Parathyroid adenoma (tissue), 2 donors: ENCODE data around the gene KRAS.

ENCODE experiments used
- H2AFZ ChIP-seq: fragments of 300-600 bp; sonication (generic); one replicate; pipeline ENCODE4 v1.7.0; 2017; ENCODE audit warnings: antibody characterized with exemption, mild to moderate bottlenecking
- H3K27ac ChIP-seq: fragments of 300-600 bp; sonication (generic); one replicate; pipeline ENCODE4 v1.7.0; 2017
- H3K27me3 ChIP-seq: fragments of 300-600 bp; sonication (generic); one replicate; pipeline ENCODE4 v1.7.0; 2017; ENCODE audit warnings: low read length; ENCODE audit not compliant: control insufficient read depth, insufficient read depth
- H3K36me3 ChIP-seq: fragments of 300-600 bp; sonication (generic); one replicate; pipeline ENCODE4 v1.7.0; 2017; ENCODE audit warnings: low read length; ENCODE audit not compliant: control insufficient read depth, insufficient read depth
- H3K4me1 ChIP-seq: fragments of 300-600 bp; sonication (generic); one replicate; pipeline ENCODE4 v1.7.0; 2017; ENCODE audit warnings: control low read depth
- H3K4me2 ChIP-seq: fragments of 300-600 bp; sonication (generic); one replicate; pipeline ENCODE4 v1.7.0; 2017; ENCODE audit warnings: low read length
- H3K4me3 ChIP-seq: fragments of 300-600 bp; sonication (generic); one replicate; pipeline ENCODE4 v1.7.0; 2017; ENCODE audit warnings: low read depth, low read length
- H3K79me2 ChIP-seq: fragments of 300-600 bp; sonication (generic); one replicate; pipeline ENCODE4 v1.7.0; 2017; ENCODE audit warnings: control low read depth
- H3K9ac ChIP-seq: fragments of 300-600 bp; sonication (generic); one replicate; pipeline ENCODE4 v1.7.0; 2017; ENCODE audit warnings: mild to moderate bottlenecking
- H3K9me3 ChIP-seq: fragments of 300-600 bp; sonication (generic); one replicate; pipeline ENCODE4 v1.7.0; 2017; ENCODE audit warnings: low read length; ENCODE audit not compliant: control insufficient read depth
- CTCF ChIP-seq: fragments of 300-600 bp; sonication (generic); IDR thresholded peaks from one replicate; pipeline ENCODE4 v1.7.0; 2017; ENCODE audit warnings: antibody characterized with exemption, mild to moderate bottlenecking
- donor health status: primary hyperparathyroidism.

The KRAS gene

GRCh38 chr12:25195056-25195971, 55.4 kb downstream of the KRAS start, which contains the start of the genes DNAI7 and ETFRF1:
Gene DNAI7 (minus strand): TSS chr12:25195160. CDS start chr12:25195078, 82 bp downstream.
Gene ETFRF1 (plus strand): TSS chr12:25195237. CDS start chr12:25203957, 8,720 bp downstream.
- Histone ChIP-seq H3K4me1 (peaks cover 5% of the 10 kb centered on the region), H2AFZ (peak within 1 kb of the TSS; percentile 94), H3K79me2 (peaks cover 9% of the 10 kb centered on the region), H3K27ac (peak within 1 kb of the TSS; percentile 97), H3K4me3 (peak within 1 kb of the TSS; percentile 93), H3K4me2 (peak within 1 kb of the TSS; percentile 76), H3K9me3 (no peaks in the 10 kb centered on the region), H3K9ac (peak within 1 kb of the TSS; percentile 97), H3K27me3 (no peaks in the 10 kb centered on the region), H3K36me3 (no peaks in the 10 kb centered on the region)
- no peak for TF ChIP-seq CTCF

GRCh38 chr12:25194722-25195055, 56.0 kb downstream of the KRAS start:
- peaks cover 9% of the 10 kb centered on the region for H3K79me2 ChIP-seq
- H3K27ac ChIP-seq, result peak overlapping the region; percentile 97
- H3K4me2 ChIP-seq, result peak overlapping the region; percentile 76
- H3K36me3 ChIP-seq, result no peaks in the 10 kb centered on the region
- H3K9ac ChIP-seq, result peak overlapping the region; percentile 16
- no peak for TF ChIP-seq CTCF
- no peaks in the 10 kb centered on the region for H3K27me3 ChIP-seq
- peaks cover 5% of the 10 kb centered on the region for H3K4me1 ChIP-seq
- H3K4me3 ChIP-seq, result peak overlapping the region; percentile 93
- peak overlapping the region; percentile 94 for H2AFZ ChIP-seq
- no peaks in the 10 kb centered on the region for H3K9me3 ChIP-seq

- Histone ChIP-seq H3K79me2 (peaks cover 9% of the 10 kb centered on the region), H3K27ac (peak overlapping the region; percentile 97), H3K4me1 (peaks cover 5% of the 10 kb centered on the region), H3K9ac (no peak overlapping the region), H3K36me3 (no peaks in the 10 kb centered on the region), H2AFZ (peak overlapping the region; percentile 94), H3K27me3 (no peaks in the 10 kb centered on the region), H3K4me2 (peak overlapping the region; percentile 76), H3K9me3 (no peaks in the 10 kb centered on the region), H3K4me3 (peak overlapping the region; percentile 93)
- no peak for TF ChIP-seq CTCF
These were observed 56.5 kb downstream of the KRAS start for GRCh38 chr12:25194214-25194613.

GRCh38 chr12:25190793-25191192, 59.9 kb downstream of the KRAS start:
- Histone ChIP-seq H3K9ac (no peak overlapping the region), H3K79me2 (peaks cover 9% of the 10 kb centered on the region), H3K9me3 (no peaks in the 10 kb centered on the region), H3K4me2 (no peak overlapping the region), H3K4me1 (peaks cover 8% of the 10 kb centered on the region), H3K36me3 (no peaks in the 10 kb centered on the region), H3K4me3 (no peak overlapping the region), H3K27ac (no peak overlapping the region), H3K27me3 (no peaks in the 10 kb centered on the region), H2AFZ (no peak overlapping the region)
- TF ChIP-seq CTCF, result no peak
